HCT116 (cell line): ENCODE measurements around the gene PFN3. TPM values are rescaled to one million over a fixed set of nuclear protein-coding genes. Genes with fewer than 3 reads are reported as not detected.

Experiments
- ATAC-seq: fragments of 200-7000 bp; cut with Tn5 transposase; 2 replicates; pipeline ENCODE4 v1.9.1; 2020; ENCODE audit warnings: mild to moderate bottlenecking, moderate library complexity
- BruUV-seq: library from RNA; stranded (reverse); fragments of 400-500 nt; replicated peaks from 2 replicates; lab custom pipeline; 2021; lab: Mats Ljungman, UMichigan
- CTCF ChIA-PET: fragments of 300-600 bp; sonication (Branson Sonifier 250); formaldehyde crosslinking; loops from one replicate; lab custom pipeline; 2021; ENCODE audit warnings: antibody characterized with exemption; lab: Charles Lee
- POLR2A ChIA-PET: fragments of 300-600, 350-600 bp; sonication (Branson Sonifier 250); formaldehyde crosslinking; loops from one replicate; lab custom pipeline; 2021; ENCODE audit warnings: antibody characterized with exemption; lab: Charles Lee
- RAD21 ChIA-PET, 2 experiments: fragments of 300-600 bp; sonication (Branson Sonifier 250); formaldehyde crosslinking; loops; one replicate each; lab custom pipeline; 2023; ENCODE audit warnings: low total read pairs in 2 of 2; ENCODE audit not compliant: uncharacterized antibody in 2 of 2, unreplicated experiment in 2 of 2, low non-redundant PET in 1 of 2; lab: Charles Lee
- DNase-seq: peaks from one replicate; pipeline ENCODE4 v3.0.0-alpha.2; 2010; ENCODE audit warnings: low read depth, low spot score
- H2AFZ ChIP-seq: fragments of 200-600 bp; shearing (Covaris generic), sonication (generic); 2 replicates; pipeline ENCODE4 v1.6.1; 2017; ENCODE audit warnings: low read depth, mixed run types, mixed read lengths, antibody characterized with exemption, low read length; ENCODE audit not compliant: poor library complexity, severe bottlenecking
- H3K27ac ChIP-seq: 2 replicates; pipeline ENCODE4 v1.5.1; 2012; ENCODE audit warnings: low read depth, low read length
- H3K27me3 ChIP-seq: fragments of 200-600 bp; sonication (generic); 2 replicates; pipeline ENCODE4 v1.6.1; 2016; ENCODE audit warnings: mixed run types, low read length, mixed read lengths; ENCODE audit not compliant: insufficient read depth
- H3K36me3 ChIP-seq, 2 experiments: fragments of 200-500 bp in 1 of 2; fragments of 200-600 bp in 1 of 2; sonication (Bioruptor generic) in 1 of 2; sonication (generic) in 1 of 2; 2 replicates each; pipeline versions ENCODE4 v1.5.1 to v1.6.1; 2014 to 2016; ENCODE audit warnings: low read length in 2 of 2, inconsistent platforms in 1 of 2, mixed read lengths in 1 of 2, mixed run types in 1 of 2; ENCODE audit not compliant: insufficient read depth in 2 of 2, control insufficient read depth in 1 of 2
- H3K4me1 ChIP-seq, 2 experiments: fragments of 200-600 bp in 1 of 2; sonication (generic) in 1 of 2; 2 replicates each; pipeline versions ENCODE4 v1.5.1 to v1.6.1; 2012 to 2017; ENCODE audit warnings: low read length in 2 of 2, inconsistent platforms in 1 of 2, mild to moderate bottlenecking in 1 of 2, mixed read lengths in 1 of 2, mixed run types in 1 of 2, moderate library complexity in 1 of 2; ENCODE audit not compliant: insufficient read depth in 2 of 2, control insufficient read depth in 1 of 2
- H3K4me2 ChIP-seq: fragments of 200-600 bp; sonication (generic); 2 replicates; pipeline ENCODE4 v1.6.1; 2017; ENCODE audit warnings: mixed run types, low read length, mixed read lengths
- H3K4me3 ChIP-seq, 2 experiments: fragments of 200-600 bp in 1 of 2; sonication (generic) in 1 of 2; replicated peaks in 1 of 2; 2 replicates each; pipeline ENCODE4 v1.5.1; 2011 to 2016; ENCODE audit warnings: low read length in 2 of 2, control low read depth in 1 of 2, low read depth in 1 of 2, mild to moderate bottlenecking in 1 of 2, mixed read lengths in 1 of 2, mixed run types in 1 of 2
- H3K79me2 ChIP-seq: fragments of 200-600 bp; sonication (generic); 2 replicates; pipeline ENCODE4 v1.6.1; 2017; ENCODE audit warnings: mild to moderate bottlenecking, mixed run types, low read length, moderate library complexity, mixed read lengths; ENCODE audit not compliant: insufficient read depth
- H3K9ac ChIP-seq: fragments of 200-600 bp; sonication (generic); 2 replicates; pipeline ENCODE4 v1.6.1; 2016; ENCODE audit warnings: low read length, mixed read lengths
- H3K9me2 ChIP-seq: fragments of 200-600 bp; sonication (generic), shearing (Covaris generic); 2 replicates; pipeline ENCODE4 v1.6.1; 2017; ENCODE audit warnings: mixed run types, mild to moderate bottlenecking, moderate library complexity; ENCODE audit not compliant: insufficient read depth
- H3K9me3 ChIP-seq, 2 experiments: fragments of 200-500 bp in 1 of 2; fragments of 200-600 bp in 1 of 2; sonication (Bioruptor generic) in 1 of 2; sonication (generic) in 1 of 2; 2 replicates each; pipeline ENCODE4 v1.6.1; 2014 to 2017; ENCODE audit warnings: low read length in 2 of 2, mixed read lengths in 2 of 2, inconsistent platforms in 1 of 2, low read depth in 1 of 2, mild to moderate bottlenecking in 1 of 2, mixed run types in 1 of 2, moderate library complexity in 1 of 2; ENCODE audit not compliant: control insufficient read depth in 1 of 2, insufficient read depth in 1 of 2
- H4K20me1 ChIP-seq: fragments of 200-600 bp; sonication (generic), shearing (Covaris generic); 2 replicates; pipeline ENCODE4 v1.6.1; 2017; ENCODE audit warnings: mixed run types, mild to moderate bottlenecking, moderate library complexity; ENCODE audit not compliant: insufficient read depth
- CBX3 ChIP-seq: IDR thresholded peaks from 2 replicates; pipeline ENCODE4 v1.6.1; 2012; ENCODE audit warnings: low read depth
- CTCF ChIP-seq, 3 experiments: fragments of 200-600 bp in 1 of 3; sonication (generic) in 1 of 3; IDR thresholded peaks in 2 of 3; conservative IDR thresholded peaks in 1 of 3; 2 replicates each; pipeline ENCODE4 v1.5.1; 2012 to 2017; ENCODE audit warnings: low read depth in 2 of 3, low read length in 2 of 3, antibody characterized with exemption in 1 of 3, borderline replicate concordance in 1 of 3, control low read depth in 1 of 3, mild to moderate bottlenecking in 1 of 3, mixed read lengths in 1 of 3, mixed run types in 1 of 3, moderate library complexity in 1 of 3; ENCODE audit not compliant: insufficient read depth in 1 of 3
- EGR1 ChIP-seq: IDR thresholded peaks from 2 replicates; pipeline ENCODE4 v1.6.1; 2012; ENCODE audit warnings: low read depth
- EZH2 ChIP-seq: fragments of 200-600 bp; sonication (generic); IDR thresholded peaks from 2 replicates; pipeline ENCODE4 v1.6.1; 2017; ENCODE audit warnings: antibody characterized with exemption, mixed run types
- EZH2phosphoT487 ChIP-seq: fragments of 200-600 bp; IDR thresholded peaks from 2 replicates; pipeline ENCODE4 v1.6.1; 2018; ENCODE audit warnings: antibody characterized with exemption, borderline replicate concordance
- JUND ChIP-seq: IDR thresholded peaks from 2 replicates; pipeline ENCODE4 v1.6.1; 2012
- POLR2A ChIP-seq: IDR thresholded peaks from 2 replicates; pipeline ENCODE4 v1.7.0; 2011; ENCODE audit warnings: borderline replicate concordance; ENCODE audit not compliant: insufficient read depth, insufficient read length; ENCODE audit errors: extremely low read depth
- RAD21 ChIP-seq: IDR thresholded peaks from 2 replicates; pipeline ENCODE4 v1.6.1; 2012; ENCODE audit warnings: low read depth, mild to moderate bottlenecking
- REST ChIP-seq: IDR thresholded peaks from 2 replicates; pipeline ENCODE4 v1.6.1; 2012; ENCODE audit warnings: low read depth
- SP1 ChIP-seq: IDR thresholded peaks from 2 replicates; pipeline ENCODE4 v1.6.1; 2012; ENCODE audit warnings: low read depth
- SRF ChIP-seq: IDR thresholded peaks from 2 replicates; pipeline ENCODE4 v1.6.1; 2012; ENCODE audit warnings: low read depth
- TCF7L2 ChIP-seq: IDR thresholded peaks from 2 replicates; pipeline ENCODE4 v1.7.0; 2011; ENCODE audit warnings: borderline replicate concordance, inconsistent platforms; ENCODE audit not compliant: insufficient read depth, insufficient read length; ENCODE audit errors: extremely low read depth
- ZBTB33 ChIP-seq: IDR thresholded peaks from 2 replicates; pipeline ENCODE4 v1.6.1; 2011; ENCODE audit warnings: mild to moderate bottlenecking, low read length, moderate library complexity; ENCODE audit not compliant: insufficient replicate concordance; ENCODE audit errors: extremely low read depth
- ZFX ChIP-seq: fragments of 450-650 bp; IDR thresholded peaks from 2 replicates; pipeline ENCODE4 v1.6.1; 2017
- ZNF274 ChIP-seq: fragments of 200-500 bp; sonication (Bioruptor generic); IDR thresholded peaks from 2 replicates; pipeline ENCODE4 v1.6.1; 2014; ENCODE audit warnings: mild to moderate bottlenecking, low read depth, low read length, inconsistent platforms
- intact Hi-C: fragments of 100-400 bp; cut with micrococcal nuclease; formaldehyde crosslinking; loops from 2 replicates; pipeline ENCODE4 v1.10.0; 2022
- total RNA-seq: library from RNA; stranded (reverse); gene quantifications from one replicate; pipeline ENCODE4 v1.2.1, GENCODE V29; 2021; ENCODE audit not compliant: unreplicated experiment
- TF ChIP-seq, protein P1 (sequence below): IDR thresholded peaks from 2 replicates; pipeline ENCODE4 v1.6.1; 2012
- TF ChIP-seq, protein P2 (sequence below): IDR thresholded peaks from 2 replicates; pipeline ENCODE4 v1.6.1; 2012

The PFN3 gene
- total RNA-seq, 1 experiment from 2014 or later: not detected

DNA sequence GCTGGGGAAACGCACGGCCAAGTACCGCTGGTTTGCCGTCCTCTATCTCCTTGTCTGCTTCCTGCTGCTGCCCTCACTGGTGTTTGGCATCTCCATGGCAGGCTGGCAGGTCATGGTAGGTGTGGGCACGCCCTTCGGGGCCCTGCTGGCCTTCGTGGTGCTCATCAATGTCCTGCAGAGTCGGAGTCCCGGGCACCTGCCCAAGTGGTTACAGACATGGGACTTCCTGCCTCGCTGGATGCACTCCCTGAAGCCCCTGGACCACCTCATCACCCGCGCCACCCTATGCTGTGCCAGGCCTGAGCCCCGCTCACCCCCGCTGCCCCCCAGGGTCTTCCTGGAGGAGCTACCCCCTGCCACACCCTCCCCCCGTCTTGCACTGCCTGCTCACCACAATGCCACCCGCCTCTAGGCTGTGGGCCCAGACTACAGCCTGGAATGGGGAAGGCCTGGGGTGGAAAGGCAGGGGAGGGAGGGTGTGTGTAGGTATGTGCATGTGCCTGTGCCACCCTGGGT, 2.5 kb downstream of the PFN3 start:
- no TSS peak for BruUV-seq

More for the DNA sequence above, 2.5 kb downstream of the PFN3 start:
- intact Hi-C loops: no loop called here
- Histone ChIP-seq H3K36me3 (no peaks in the 10 kb centered on the region), H3K9me3 (no peaks in the 10 kb centered on the region), H3K27ac (no peak overlapping the region), H3K4me1 (peaks cover 8 to 18% of the 10 kb centered on the region in 2 experiments), H4K20me1 (no peaks in the 10 kb centered on the region), H3K4me2 (no peak overlapping the region), H3K9me2 (no peaks in the 10 kb centered on the region), H3K4me3 (no peak overlapping the region), H3K79me2 (no peaks in the 10 kb centered on the region), H3K9ac (no peak overlapping the region), H2AFZ (no peak overlapping the region), H3K27me3 (no peaks in the 10 kb centered on the region)
- CTCF ChIA-PET: no interaction called here
- RAD21 ChIA-PET: no interaction called here
- POLR2A ChIA-PET: no interaction called here
- ATAC-seq (no peak), DNase-seq (no peak)
- TF ChIP-seq ZFX: no peak
- no peak for TF ChIP-seq EZH2
- TF ChIP-seq CBX3: no peak
- TF ChIP-seq REST: no peak
- no peak for TF ChIP-seq TCF7L2
- TF ChIP-seq CTCF (IDR thresholded peaks at IDR 0.05 in 2 of 3, conservative IDR thresholded peaks at IDR 0.05 in 1 of 3; ENCODE audit: borderline replicate concordance in 1 of 3, insufficient read depth in 1 of 3, low read depth in 2 of 3, low read length in 2 of 3): no peak
- TF ChIP-seq, protein P1, sequence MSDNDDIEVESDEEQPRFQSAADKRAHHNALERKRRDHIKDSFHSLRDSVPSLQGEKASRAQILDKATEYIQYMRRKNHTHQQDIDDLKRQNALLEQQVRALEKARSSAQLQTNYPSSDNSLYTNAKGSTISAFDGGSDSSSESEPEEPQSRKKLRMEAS: no peak
- TF ChIP-seq ZBTB33: no peak
- no peak for TF ChIP-seq RAD21
- no peak for TF ChIP-seq EGR1
- no peak for TF ChIP-seq SP1
- TF ChIP-seq, protein P2, sequence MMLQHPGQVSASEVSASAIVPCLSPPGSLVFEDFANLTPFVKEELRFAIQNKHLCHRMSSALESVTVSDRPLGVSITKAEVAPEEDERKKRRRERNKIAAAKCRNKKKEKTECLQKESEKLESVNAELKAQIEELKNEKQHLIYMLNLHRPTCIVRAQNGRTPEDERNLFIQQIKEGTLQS: no peak
- TF ChIP-seq JUND: no peak
- TF ChIP-seq POLR2A: no peak
- TF ChIP-seq SRF: no peak
- no peak for TF ChIP-seq ZNF274
- no peak for TF ChIP-seq EZH2phosphoT487
- TF ChIP-seq, all 23 proteins: peak for 0
